GM21423 (cell line): ENCODE measurements around the gene RNU7-1.

Experiments
- ATAC-seq: cut with Tn5 transposase; IDR thresholded peaks from one replicate; pipeline ENCODE4 v1.9.1; 2021; ENCODE audit warnings: mild to moderate bottlenecking, moderate library complexity; ENCODE audit not compliant: unreplicated experiment

Gene RNU7-1

DNA sequence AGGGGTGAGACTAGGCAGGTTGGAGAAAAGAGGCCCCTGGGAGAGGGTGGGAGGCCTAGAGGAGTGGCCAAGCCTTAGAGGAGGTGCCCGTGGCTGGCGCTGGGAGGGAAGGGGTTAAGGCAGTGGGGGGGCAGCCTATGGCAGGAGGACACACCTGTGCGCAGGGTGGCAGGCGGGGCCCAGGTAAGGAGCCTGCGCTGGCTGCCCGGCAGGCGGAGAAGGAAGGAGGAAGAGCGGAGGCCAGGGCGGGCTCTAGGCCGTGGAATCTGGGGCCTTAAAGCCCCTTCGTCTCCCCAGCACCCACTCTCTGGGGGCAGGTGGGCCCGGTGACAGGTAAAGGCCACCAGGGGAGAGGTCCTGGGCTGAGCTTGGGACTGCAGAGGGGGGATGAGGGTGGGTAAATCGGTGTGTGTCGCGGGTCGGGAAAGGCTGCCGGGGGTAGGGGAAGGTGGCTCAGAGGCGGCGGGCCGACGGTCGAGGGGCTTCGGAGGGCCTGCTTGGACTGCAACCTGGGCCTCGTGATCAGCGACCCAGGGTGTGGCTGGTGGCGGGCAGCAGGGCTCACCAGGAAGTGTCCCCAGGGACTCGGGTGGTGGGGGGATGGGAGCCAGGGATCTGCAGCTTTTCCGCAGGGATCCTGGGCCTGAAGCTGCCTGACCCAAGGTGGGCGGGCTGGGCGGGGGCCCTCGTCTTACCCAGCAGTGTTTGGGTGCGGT lies 19.6 kb downstream of the RNU7-1 start:
- no peak for ATAC-seq

DNA sequence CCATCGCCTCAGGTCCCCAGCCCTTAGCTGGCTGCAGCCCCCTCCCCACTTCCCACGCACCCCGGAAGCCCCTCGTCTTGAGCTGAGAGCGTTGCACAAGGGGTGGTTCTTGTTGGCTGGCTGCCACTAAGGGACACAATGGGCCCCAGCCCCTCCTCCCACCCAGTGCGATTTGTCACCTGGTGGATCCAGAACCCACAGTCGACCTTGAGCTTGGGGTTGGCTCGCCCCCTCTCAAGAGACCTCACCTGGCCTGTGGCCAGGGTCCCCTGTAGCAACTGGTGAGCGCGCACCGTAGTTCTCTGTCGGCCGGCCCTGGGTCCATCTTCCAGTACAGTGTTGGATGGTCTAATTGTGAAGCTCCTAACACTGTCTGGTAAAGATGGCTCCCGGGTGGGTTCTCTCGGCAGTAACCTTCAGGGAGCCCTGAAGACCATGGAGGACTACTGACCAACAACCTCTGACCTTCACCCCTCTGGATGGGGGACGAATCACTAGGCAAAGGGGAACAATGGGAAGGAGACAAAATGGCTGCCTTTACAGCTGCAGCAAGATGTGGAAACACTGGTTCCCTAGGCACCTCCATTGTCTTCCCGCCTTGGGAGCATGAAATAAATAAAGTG lies 20.3 kb downstream of the RNU7-1 start:
- ATAC-seq = no peak

DNA sequence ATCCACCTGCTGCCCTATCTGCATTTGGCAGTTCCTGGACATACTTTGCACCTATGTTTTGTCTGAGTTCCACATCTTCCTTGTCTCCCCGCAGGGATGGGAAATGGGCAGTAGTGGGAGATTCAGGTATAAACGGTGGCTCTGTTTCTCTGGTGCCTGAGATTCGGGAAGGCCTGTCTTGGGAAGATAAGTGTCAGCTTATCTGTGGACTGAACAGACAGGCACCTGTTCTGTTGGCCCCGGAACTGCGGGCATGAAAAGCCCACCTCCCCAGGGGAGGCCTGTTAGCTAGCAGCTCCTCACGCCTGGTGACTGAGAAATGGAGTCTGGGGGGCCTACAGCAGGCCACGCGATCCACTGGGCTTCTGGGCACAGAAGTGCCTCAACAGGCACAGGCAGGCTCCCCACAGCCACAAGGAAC lies 21.0 kb downstream of the RNU7-1 start:
- ATAC-seq = no peak

GRCh38 chr12:6965026-6965661 lies 21.5 kb downstream of the RNU7-1 start:
- ATAC-seq = no peak

GRCh38 chr12:6965714-6966113 lies 22.1 kb downstream of the RNU7-1 start:
- no peak for ATAC-seq

GRCh38 chr12:6966351-6966750 lies 22.7 kb downstream of the RNU7-1 start:
- ATAC-seq = no peak

DNA sequence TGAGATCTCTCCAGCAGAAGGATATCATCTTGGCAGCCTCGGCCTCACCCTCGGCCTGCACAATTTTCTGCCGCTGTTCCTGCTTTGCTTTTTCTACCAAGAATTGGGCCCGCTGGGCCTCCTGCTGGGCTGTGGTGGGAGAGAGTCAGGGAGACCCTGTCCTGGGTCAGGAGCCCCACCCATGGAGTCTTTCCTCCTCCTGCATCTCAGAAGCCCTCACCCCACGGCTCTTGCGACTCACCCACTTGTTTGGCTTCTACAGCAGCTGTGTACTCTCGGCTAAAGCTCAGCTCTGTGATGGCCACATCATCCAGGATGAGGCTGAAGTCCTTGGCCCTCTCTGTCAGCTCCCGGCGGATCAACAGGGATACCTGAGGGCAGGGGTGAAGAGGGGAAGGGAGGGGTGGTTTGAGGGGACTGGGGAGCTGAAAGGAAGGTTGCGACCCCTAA lies 24.1 kb downstream of the RNU7-1 start:
- no peak for ATAC-seq

DNA sequence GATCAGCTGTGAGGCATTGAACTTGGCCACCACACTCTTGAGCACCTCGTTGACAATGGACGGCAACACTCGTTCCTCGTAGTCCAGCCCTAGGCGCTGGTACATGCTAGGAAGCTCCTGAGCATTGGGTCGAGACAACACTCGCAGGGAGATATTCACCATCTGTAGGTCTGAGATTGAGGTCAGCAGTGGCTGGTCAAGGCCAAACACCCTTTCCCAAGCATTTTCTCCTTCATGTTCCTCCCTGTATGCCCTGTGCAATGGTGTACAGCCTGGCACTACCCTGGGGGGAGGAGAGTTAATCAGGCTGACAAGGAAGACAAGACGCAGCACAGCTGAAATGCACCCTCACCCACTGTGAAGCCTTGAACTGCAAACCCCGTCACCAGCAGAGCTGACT lies 24.8 kb downstream of the RNU7-1 start:
- no peak for ATAC-seq

DNA sequence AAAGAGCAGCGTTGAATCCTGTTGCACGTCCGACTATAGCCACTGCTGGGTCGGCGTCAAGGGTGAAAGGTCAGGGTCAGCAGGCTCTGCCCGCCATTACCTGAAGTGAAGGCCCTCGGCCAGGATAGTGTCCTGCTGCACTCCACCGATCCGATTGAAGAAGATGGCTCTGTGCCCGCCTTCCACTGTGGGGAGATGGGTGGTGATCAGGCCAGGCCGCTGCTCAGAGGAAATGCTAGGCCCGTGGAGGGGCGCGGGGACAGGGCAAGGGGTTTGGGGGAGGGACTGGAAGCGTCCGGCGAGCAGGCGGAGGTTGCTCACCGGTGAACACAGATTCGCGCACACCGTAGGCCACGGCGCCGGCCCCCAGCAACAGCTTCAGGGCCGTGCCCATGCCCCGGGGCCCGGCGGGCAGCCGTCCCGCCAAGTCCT lies 26.5 kb downstream of the RNU7-1 start:
- ATAC-seq = no peak

- ATAC-seq = no peak
Measured at GRCh38 chr12:6974180-6974579, 30.6 kb downstream of the RNU7-1 start.

GRCh38 chr12:6975297-6976032 lies 31.8 kb downstream of the RNU7-1 start:
- ATAC-seq = no peak

GRCh38 chr12:6977653-6978052 lies 34.0 kb downstream of the RNU7-1 start:
- ATAC-seq = no peak

- no peak for ATAC-seq
Measured at GRCh38 chr12:6978188-6978587, 34.6 kb downstream of the RNU7-1 start.

DNA sequence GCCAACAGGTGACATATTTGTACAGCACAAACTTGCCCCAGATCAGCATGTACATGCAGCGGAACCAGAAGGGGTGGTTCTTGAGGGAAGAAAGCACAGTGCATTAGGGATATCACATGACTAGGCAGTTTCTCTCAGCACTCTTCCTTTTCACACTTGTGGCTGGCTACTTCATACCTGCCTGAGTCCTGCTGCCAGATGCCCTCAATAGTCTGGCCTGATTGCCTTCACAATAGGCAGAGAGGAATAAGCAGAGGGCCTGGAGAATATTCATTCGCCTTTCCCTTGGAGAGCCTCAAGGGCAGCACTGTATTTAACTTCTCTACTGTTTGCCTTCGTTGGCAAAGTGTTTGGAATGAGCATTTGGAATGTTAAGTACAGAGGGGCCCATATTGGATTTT lies 35.0 kb downstream of the RNU7-1 start:
- no peak for ATAC-seq

DNA sequence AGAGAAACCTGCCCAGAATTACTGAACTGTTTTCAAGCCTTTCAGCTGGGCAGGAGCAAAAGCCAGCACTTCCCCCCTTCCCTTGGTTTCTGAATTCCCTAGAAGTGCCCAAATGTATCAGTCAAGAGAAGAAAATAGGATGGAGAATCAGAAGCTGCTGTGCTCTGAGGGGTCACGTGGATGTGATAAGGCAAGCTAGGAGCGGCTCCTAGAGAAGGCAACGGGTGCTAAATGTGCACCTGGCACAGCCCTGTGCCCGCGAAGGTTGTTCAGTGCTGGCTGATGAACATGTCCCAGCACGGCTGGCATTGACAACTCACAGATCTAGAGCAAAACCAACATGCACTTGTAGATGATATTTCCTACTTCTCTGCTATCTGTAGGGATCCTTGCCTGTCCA lies 35.4 kb downstream of the RNU7-1 start:
- no peak for ATAC-seq

GRCh38 chr12:6979453-6979852 lies 35.8 kb downstream of the RNU7-1 start:
- ATAC-seq = no peak

DNA sequence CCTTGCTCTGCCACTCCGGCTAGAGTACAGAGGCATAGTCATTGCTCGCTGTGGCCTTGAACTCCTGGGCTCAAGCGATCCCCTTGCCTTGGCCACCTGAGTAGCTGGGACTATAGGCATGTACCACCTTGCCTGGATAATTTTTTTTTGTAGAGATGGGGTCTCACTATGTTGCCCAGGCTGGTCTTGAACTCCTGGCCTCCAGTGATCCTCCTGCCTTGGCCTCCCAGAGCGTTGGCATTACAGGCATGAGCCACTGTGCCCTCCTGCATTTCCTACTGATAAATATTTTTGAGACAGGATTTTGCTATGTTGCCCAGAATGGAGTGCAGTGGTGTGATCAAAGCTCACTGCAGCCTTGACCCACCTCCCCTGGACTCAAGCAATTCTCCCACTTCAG lies 36.5 kb downstream of the RNU7-1 start:
- ATAC-seq = no peak

DNA sequence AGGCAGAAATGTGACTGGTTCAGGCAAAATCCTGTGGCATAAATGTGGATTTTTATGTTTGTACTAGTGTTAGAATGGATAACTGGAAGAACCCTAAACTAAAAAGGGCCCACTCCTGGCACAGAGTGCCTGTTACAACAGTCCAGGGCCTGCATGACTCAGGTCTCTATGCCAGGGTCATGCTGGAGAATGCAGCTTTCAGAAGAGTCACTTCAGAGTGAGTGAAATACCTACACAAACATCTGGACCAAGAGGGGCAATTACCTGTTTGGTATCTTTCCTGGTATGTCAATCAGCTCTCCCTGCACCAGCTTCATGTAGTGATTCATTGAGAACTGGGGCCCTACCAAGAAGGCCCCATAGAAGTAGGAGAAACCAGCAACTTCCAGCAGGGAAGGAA lies 37.1 kb downstream of the RNU7-1 start:
- no peak for ATAC-seq

DNA sequence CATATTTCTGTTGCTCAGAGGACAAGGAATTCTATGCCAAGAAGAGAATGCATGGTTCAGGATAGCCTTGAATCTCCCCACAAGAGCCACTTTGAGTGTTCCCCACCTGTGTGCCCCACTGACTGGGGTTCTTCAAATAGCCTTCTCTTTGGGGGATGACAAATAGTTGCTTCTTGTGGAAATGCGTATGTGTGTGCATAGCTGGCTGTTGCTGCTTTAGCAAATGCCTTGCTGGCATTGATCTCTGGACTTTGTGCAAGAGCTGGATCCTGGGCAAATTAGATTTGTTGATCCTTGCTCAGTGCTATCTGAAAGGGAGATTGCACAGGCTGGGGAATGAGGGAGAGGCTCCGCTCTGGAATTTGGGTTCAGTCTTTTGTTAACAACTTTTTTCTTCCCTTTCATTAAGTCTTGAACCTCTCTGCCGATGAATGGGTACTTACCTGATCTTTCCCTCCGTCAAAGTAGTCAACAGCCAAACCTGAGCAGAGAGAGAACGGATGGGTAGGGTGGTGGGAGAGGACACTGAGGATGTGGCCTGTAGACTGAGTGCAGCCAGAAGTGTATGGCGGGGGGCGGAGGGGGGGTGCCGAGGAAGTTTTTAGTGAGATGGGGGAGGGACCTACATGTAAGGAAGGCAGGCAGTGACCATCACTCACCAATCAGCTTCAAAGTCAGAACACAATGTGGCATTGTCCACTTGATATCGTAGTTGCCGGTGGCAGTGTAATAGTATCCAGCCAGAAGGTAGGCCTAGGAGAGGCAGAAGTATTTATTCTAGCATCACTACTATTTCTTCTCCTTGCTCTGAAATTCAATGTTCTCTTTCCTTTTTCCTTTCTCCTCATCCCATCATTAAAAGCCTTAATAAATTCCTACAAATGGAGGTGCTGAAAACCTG lies 37.8 kb downstream of the RNU7-1 start:
- no peak for ATAC-seq

DNA sequence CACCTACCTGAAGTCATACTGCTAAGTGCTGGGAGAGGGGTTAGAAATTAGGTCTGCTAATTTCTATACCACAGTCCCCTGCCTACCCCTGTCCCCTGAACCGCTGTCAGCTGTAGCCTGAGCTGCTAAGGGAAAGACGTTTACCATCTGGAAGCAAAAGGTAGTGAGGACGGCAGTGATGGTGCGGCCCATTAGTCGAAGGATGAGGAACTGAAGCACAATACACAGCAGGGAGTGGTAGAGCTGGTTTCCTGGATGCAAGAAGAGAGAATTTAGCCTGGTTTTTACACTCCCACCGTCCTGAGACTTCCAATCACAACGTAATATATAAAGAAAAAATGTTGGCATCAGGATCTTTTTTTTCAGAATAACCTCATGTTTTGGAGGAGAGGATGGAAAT lies 38.9 kb downstream of the RNU7-1 start:
- ATAC-seq = no peak
